PC-3 (cell line): ENCODE measurements around the gene SPAG7. TPM values are rescaled to one million over a fixed set of nuclear protein-coding genes. Genes with fewer than 3 reads are reported as not detected.

ENCODE experiments used
- ATAC-seq: fragments of 200-7000 bp; cut with Tn5 transposase; 2 replicates; pipeline ENCODE4 v1.9.1; 2020; ENCODE audit warnings: mild to moderate bottlenecking, moderate library complexity
- BruUV-seq: library from RNA; stranded (reverse); fragments of 400-500 nt; replicated peaks from 2 replicates; lab custom pipeline; 2021; lab: Mats Ljungman, UMichigan
- CTCF ChIA-PET: fragments of 300-600 bp; sonication (Branson Sonifier 250); formaldehyde crosslinking; loops from one replicate; lab custom pipeline; 2022; ENCODE audit warnings: antibody characterized with exemption; lab: Charles Lee
- POLR2A ChIA-PET: fragments of 300-600 bp; sonication (Branson Sonifier 250); formaldehyde crosslinking; loops from one replicate; lab custom pipeline; 2022; ENCODE audit warnings: antibody characterized with exemption; ENCODE audit not compliant: unreplicated experiment; lab: Charles Lee
- DNase-seq: peaks from one replicate; pipeline ENCODE4 v3.0.0-alpha.2; 2015
- H2AFZ ChIP-seq: fragments of 300-600 bp; sonication (generic); 2 replicates; pipeline ENCODE4 v1.6.0; 2016; ENCODE audit warnings: antibody characterized with exemption, low read length
- H3F3A ChIP-seq: fragments of 300-600 bp; sonication (generic); one replicate; pipeline ENCODE4 v1.6.0; 2017; ENCODE audit warnings: antibody characterized with exemption, low read length, control low read depth, mild to moderate bottlenecking; ENCODE audit not compliant: unreplicated experiment
- H3K27ac ChIP-seq: fragments of 300-600 bp; sonication (generic); 2 replicates; pipeline ENCODE4 v1.5.1; 2016; ENCODE audit warnings: mild to moderate bottlenecking, low read length
- H3K27me3 ChIP-seq: fragments of 300-600 bp; sonication (generic); 2 replicates; pipeline ENCODE4 v1.6.1; 2016; ENCODE audit warnings: low read length, mixed read lengths
- H3K36me3 ChIP-seq: fragments of 300-600 bp; sonication (generic); 2 replicates; pipeline ENCODE4 v1.6.1; 2016; ENCODE audit warnings: low read depth, mixed run types, low read length, mixed read lengths
- H3K4me1 ChIP-seq: fragments of 300-600 bp; sonication (generic); 2 replicates; pipeline ENCODE4 v1.5.1; 2016; ENCODE audit warnings: low read length; ENCODE audit not compliant: insufficient read depth
- H3K4me2 ChIP-seq: fragments of 300-600 bp; sonication (generic); 2 replicates; pipeline ENCODE4 v1.6.0; 2016; ENCODE audit warnings: low read length
- H3K4me3 ChIP-seq: fragments of 300-600 bp; sonication (generic); 2 replicates; pipeline ENCODE4 v1.5.1; 2016; ENCODE audit warnings: mild to moderate bottlenecking, low read length, mixed read lengths
- H3K79me2 ChIP-seq: fragments of 300-600 bp; sonication (generic); 2 replicates; pipeline ENCODE4 v1.6.1; 2017; ENCODE audit warnings: low read length, mixed read lengths
- H3K9ac ChIP-seq: fragments of 300-600 bp; sonication (generic); 2 replicates; pipeline ENCODE4 v1.6.0; 2016; ENCODE audit warnings: mild to moderate bottlenecking, low read length
- H3K9me2 ChIP-seq: fragments of 300-600 bp; sonication (generic); replicated peaks from 2 replicates; pipeline ENCODE4 v1.6.1; 2016; ENCODE audit warnings: mixed run types, low read length, mixed read lengths
- H3K9me3 ChIP-seq: fragments of 300-600 bp; sonication (generic); 2 replicates; pipeline ENCODE4 v1.6.1; 2016; ENCODE audit warnings: low read length, mixed read lengths
- H4K20me1 ChIP-seq: fragments of 300-600 bp; sonication (generic); 2 replicates; pipeline ENCODE4 v1.6.1; 2016; ENCODE audit warnings: low read length, mixed read lengths
- CTCF ChIP-seq: fragments of 300-600 bp; sonication (generic); conservative IDR thresholded peaks from 2 replicates; pipeline ENCODE4 v1.5.1; 2017; ENCODE audit warnings: antibody characterized with exemption, low read depth, mild to moderate bottlenecking, low read length
- EZH2 ChIP-seq: fragments of 300-600 bp; sonication (generic); IDR thresholded peaks from one replicate; pipeline ENCODE4 v1.6.1; 2017; ENCODE audit warnings: antibody characterized with exemption, mild to moderate bottlenecking, low read length; ENCODE audit not compliant: unreplicated experiment
- EZH2phosphoT487 ChIP-seq: fragments of 300-600 bp; sonication (generic); IDR thresholded peaks from 2 replicates; pipeline ENCODE4 v1.6.1; 2018; ENCODE audit warnings: mild to moderate bottlenecking, antibody characterized with exemption, low read length, borderline replicate concordance
- intact Hi-C: fragments of 100-400 bp; cut with micrococcal nuclease; formaldehyde crosslinking; loops from 2 replicates; pipeline ENCODE4 v1.9.0; 2023
- total RNA-seq: library from RNA; depleted of rRNA; stranded (reverse); fragments of >200 nt; gene quantifications from 2 replicates; pipeline ENCODE4 v1.2.3, GENCODE V29; 2014

Gene SPAG7
- total RNA-seq, 1 experiment from 2014 or later = 44.1 TPM

GRCh38 chr17:4971826-4972225 lies 4.2 kb upstream of the SPAG7 start:
- no TSS peak for BruUV-seq
- ChIA-PET POLR2A (no interaction called here), CTCF (no interaction called here)
- Histone ChIP-seq H3K27me3 (no peaks in the 10 kb centered on the region), H2AFZ (no peak overlapping the region), H3K9me3 (no peaks in the 10 kb centered on the region), H3K9me2 (no peaks in the 10 kb centered on the region), H3K4me2 (no peak overlapping the region), H4K20me1 (no peaks in the 10 kb centered on the region), H3K4me1 (peaks cover 14% of the 10 kb centered on the region), H3K9ac (no peak overlapping the region), H3F3A (no peaks in the 10 kb centered on the region), H3K4me3 (no peak overlapping the region), H3K36me3 (no peaks in the 10 kb centered on the region; the same call in 1 of the 2 replicates), H3K79me2 (peaks cover 8% of the 10 kb centered on the region; the same call in 1 of the 2 replicates), H3K27ac (no peak overlapping the region)
- intact Hi-C loops = no loop called here
- no peak for TF ChIP-seq EZH2
- no peak for TF ChIP-seq EZH2phosphoT487
- TF ChIP-seq CTCF = no peak
- DNase-seq = no peak
- ATAC-seq = no peak

- ChIA-PET CTCF (no interaction called here), POLR2A (no interaction called here)
- Histone ChIP-seq H3K9me2 (no peaks in the 10 kb centered on the region), H3K9ac (no peak overlapping the region), H2AFZ (no peak overlapping the region), H3K4me2 (no peak overlapping the region), H4K20me1 (no peaks in the 10 kb centered on the region), H3F3A (no peaks in the 10 kb centered on the region), H3K79me2 (peaks cover 12% of the 10 kb centered on the region; the same call in 1 of the 2 replicates), H3K4me1 (peaks cover 23% of the 10 kb centered on the region), H3K36me3 (no peaks in the 10 kb centered on the region; the same call in 1 of the 2 replicates), H3K27ac (no peak overlapping the region), H3K27me3 (no peaks in the 10 kb centered on the region), H3K4me3 (no peak overlapping the region), H3K9me3 (no peaks in the 10 kb centered on the region)
- intact Hi-C loops = no loop called here
- BruUV-seq = no TSS peak
- DNase-seq = no peak
- ATAC-seq = no peak
- TF ChIP-seq CTCF = no peak
- no peak for TF ChIP-seq EZH2phosphoT487
- TF ChIP-seq EZH2 = no peak
Measured at GRCh38 chr17:4970273-4970672, 2.7 kb upstream of the SPAG7 start.

DNA sequence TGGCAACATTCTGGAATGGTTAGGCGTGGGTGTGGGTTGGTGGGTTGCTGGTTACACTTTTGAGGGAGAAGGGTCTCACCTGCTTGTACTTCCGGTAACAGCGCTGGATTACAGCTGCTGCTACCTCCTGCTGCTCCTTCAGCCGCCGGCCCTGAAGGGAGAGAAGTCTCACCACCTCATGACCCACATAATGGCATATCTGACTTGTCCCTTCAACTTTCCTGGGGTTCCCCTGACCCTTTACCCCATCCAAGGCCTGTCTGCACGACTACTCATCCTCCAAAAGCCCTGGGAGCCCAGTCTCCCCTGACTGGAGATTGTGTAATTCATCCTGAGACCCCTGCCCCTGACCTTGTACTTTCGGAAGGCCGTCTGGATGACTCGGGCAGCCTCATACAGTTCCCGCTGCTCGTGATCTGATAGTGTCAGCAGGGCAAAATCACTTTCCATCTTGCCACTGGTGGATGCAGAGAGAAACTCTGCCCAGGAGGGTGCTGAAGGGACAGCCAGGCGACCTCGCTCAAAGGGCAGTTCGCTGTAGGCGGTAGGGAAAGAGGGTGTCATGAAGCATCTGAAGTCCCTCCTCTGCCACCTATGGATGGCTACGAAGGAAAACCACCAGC lies 2.0 kb upstream of the SPAG7 start:
- Histone ChIP-seq H3K27me3 (no peaks in the 10 kb centered on the region), H3K4me2 (no peak overlapping the region), H3K9me2 (no peaks in the 10 kb centered on the region), H3F3A (no peaks in the 10 kb centered on the region), H3K79me2 (peaks cover 12% of the 10 kb centered on the region; the same call in 1 of the 2 replicates), H4K20me1 (no peaks in the 10 kb centered on the region), H3K9me3 (no peaks in the 10 kb centered on the region), H3K4me3 (no peak overlapping the region), H3K27ac (no peak overlapping the region), H2AFZ (no peak overlapping the region), H3K9ac (no peak overlapping the region), H3K4me1 (peaks cover 23% of the 10 kb centered on the region), H3K36me3 (no peaks in the 10 kb centered on the region; the same call in 1 of the 2 replicates)
- POLR2A ChIA-PET = interaction anchor here (0.5 kb wide), 1 partner anchor 20 kb away, joined by 4 read pairs; no protein-coding TSS in a partner anchor
- CTCF ChIA-PET = no interaction called here
- no peak for TF ChIP-seq EZH2phosphoT487
- no peak for TF ChIP-seq EZH2
- TF ChIP-seq CTCF = no peak
- DNase-seq (no peak), ATAC-seq (no peak)
- BruUV-seq = no TSS peak
- intact Hi-C loops = no loop called here
